Endothelial cell (in vitro differentiated cells): ENCODE data around the gene CFAP97. TPM values are rescaled to one million over a fixed set of nuclear protein-coding genes. Genes with fewer than 3 reads are reported as not detected.
A peak's percentile ranks its signal among the peaks of the same experiment; 100 is the strongest.
"Not testable (repeated sequence)": the region's sequence is repeated elsewhere in the genome, so short reads cannot be mapped to it uniquely, and the experiment has no call there.

Experiments used
- DNase-seq: peaks from one replicate; pipeline ENCODE4 v3.0.0; 2021; ENCODE audit warnings: low spot score
- H3K27ac Mint-ChIP-seq: one replicate; pipeline ENCODE4 v1.8.0; 2021; ENCODE audit warnings: mixed read lengths, inconsistent platforms; ENCODE audit not compliant: unreplicated experiment
- H3K27me3 Mint-ChIP-seq: one replicate; pipeline ENCODE4 v1.8.0; 2021; ENCODE audit warnings: mild to moderate bottlenecking, moderate library complexity, mixed read lengths, inconsistent platforms; ENCODE audit not compliant: unreplicated experiment
- H3K36me3 Mint-ChIP-seq: one replicate; pipeline ENCODE4 v1.8.0; 2021; ENCODE audit warnings: mild to moderate bottlenecking, low read depth, mixed read lengths, inconsistent platforms; ENCODE audit not compliant: unreplicated experiment
- H3K4me1 Mint-ChIP-seq: one replicate; pipeline ENCODE4 v1.8.0; 2021; ENCODE audit warnings: mild to moderate bottlenecking, mixed read lengths, inconsistent platforms; ENCODE audit not compliant: unreplicated experiment
- H3K4me3 Mint-ChIP-seq: one replicate; pipeline ENCODE4 v1.8.0; 2021; ENCODE audit warnings: mild to moderate bottlenecking, mixed read lengths, inconsistent platforms; ENCODE audit not compliant: unreplicated experiment
- H3K9me3 Mint-ChIP-seq: one replicate; pipeline ENCODE4 v1.8.0; 2021; ENCODE audit warnings: mixed read lengths, inconsistent platforms; ENCODE audit not compliant: unreplicated experiment
- total RNA-seq: library from RNA; stranded (reverse); fragmentation: NEBNext Ultra II Directional; extraction: Animal tissue kit (Norgen Biotek cat#: 25700); gene quantifications from one replicate; pipeline ENCODE4 v1.2.1, GENCODE V29; 2021; ENCODE audit not compliant: unreplicated experiment
- TF ChIP-seq, protein P1 (sequence below): fragments of 200-600 bp; sonication (generic); IDR thresholded peaks from one replicate; pipeline ENCODE4 v1.5.0; 2021; ENCODE audit warnings: antibody characterized with exemption; ENCODE audit not compliant: unreplicated experiment

The CFAP97 gene
- total RNA-seq, 1 donor from 2014 or later: 18.2 TPM

DNA sequence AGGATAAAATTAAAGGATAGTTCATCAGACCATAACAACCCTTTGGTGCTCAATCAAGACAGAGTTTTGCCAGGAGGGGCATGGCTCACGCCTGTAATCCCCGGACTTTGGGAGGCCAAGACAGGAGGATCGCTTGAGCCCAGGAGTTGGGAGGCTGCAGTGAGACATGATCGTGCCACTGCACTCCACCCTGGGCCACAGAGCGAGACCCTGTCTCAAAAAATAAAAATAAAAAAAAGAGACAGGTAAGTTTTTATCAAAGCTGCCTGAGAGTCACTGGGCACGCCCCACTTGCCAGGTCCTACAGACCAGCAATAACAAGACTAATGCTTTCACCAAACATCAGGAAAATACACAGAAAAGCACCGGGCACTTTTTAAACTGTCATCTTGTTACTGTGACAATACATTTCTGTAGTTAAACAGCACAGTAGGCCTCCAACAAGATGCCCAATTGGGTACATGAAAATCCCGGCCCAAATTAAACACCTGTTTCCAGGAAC, 765 bp downstream of the CFAP97 start:
- Mint-ChIP-seq H3K4me3 (peak overlapping the region; percentile 91), H3K9me3 (no peaks in the 10 kb centered on the region), H3K27me3 (peaks cover 10% of the 10 kb centered on the region), H3K36me3 (peaks cover 4% of the 10 kb centered on the region), H3K27ac (peak overlapping the region; percentile 95), H3K4me1 (peaks cover 32% of the 10 kb centered on the region)
- DNase-seq: peak; percentile 8
- TF ChIP-seq, protein P1, sequence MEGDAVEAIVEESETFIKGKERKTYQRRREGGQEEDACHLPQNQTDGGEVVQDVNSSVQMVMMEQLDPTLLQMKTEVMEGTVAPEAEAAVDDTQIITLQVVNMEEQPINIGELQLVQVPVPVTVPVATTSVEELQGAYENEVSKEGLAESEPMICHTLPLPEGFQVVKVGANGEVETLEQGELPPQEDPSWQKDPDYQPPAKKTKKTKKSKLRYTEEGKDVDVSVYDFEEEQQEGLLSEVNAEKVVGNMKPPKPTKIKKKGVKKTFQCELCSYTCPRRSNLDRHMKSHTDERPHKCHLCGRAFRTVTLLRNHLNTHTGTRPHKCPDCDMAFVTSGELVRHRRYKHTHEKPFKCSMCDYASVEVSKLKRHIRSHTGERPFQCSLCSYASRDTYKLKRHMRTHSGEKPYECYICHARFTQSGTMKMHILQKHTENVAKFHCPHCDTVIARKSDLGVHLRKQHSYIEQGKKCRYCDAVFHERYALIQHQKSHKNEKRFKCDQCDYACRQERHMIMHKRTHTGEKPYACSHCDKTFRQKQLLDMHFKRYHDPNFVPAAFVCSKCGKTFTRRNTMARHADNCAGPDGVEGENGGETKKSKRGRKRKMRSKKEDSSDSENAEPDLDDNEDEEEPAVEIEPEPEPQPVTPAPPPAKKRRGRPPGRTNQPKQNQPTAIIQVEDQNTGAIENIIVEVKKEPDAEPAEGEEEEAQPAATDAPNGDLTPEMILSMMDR: no peak

- H3K27ac Mint-ChIP-seq: peak overlapping the region; percentile 95
- DNase-seq: peak; percentile 59
- H3K9me3 Mint-ChIP-seq: no peaks in the 10 kb centered on the region
Measured at GRCh38 chr4:185201977-185202962, 1.5 kb downstream of the CFAP97 start.

GRCh38 chr4:185198189-185198588, 5.6 kb downstream of the CFAP97 start:
- not testable (repeated sequence) for DNase-seq, H3K36me3 Mint-ChIP-seq, H3K4me3 Mint-ChIP-seq, H3K9me3 Mint-ChIP-seq, H3K27ac Mint-ChIP-seq, H3K27me3 Mint-ChIP-seq
- H3K4me1 Mint-ChIP-seq: peaks cover 18% of the 10 kb centered on the region

More at GRCh38 chr4:185201977-185202962, 1.5 kb downstream of the CFAP97 start:
- H3K36me3 Mint-ChIP-seq: peaks cover 4% of the 10 kb centered on the region
- TF ChIP-seq, protein P1: no peak
- peak overlapping the region; percentile 91 for H3K4me3 Mint-ChIP-seq
- H3K27me3 Mint-ChIP-seq: peaks cover 9% of the 10 kb centered on the region
- peaks cover 32% of the 10 kb centered on the region for H3K4me1 Mint-ChIP-seq

DNA sequence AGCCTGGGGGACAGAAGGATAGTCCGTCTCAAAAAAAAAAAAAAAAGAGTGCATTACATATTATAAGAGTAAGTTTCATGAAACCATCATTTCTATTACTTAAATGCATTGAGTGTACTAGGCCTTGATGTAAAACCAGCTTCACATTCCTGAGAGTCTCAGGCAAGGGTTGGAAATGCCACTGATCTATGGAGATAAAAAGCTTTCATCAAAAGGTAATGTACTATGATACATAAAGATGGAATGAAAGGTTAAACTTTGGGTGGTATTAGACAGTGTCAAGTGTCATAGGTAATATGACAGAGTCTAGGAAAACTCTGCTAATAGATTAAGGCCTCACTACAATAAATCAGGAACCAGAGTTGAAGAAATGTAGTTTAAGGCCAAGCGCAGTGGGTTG, 7.4 kb downstream of the CFAP97 start:
- no peak overlapping the region for H3K4me3 Mint-ChIP-seq
- H3K27ac Mint-ChIP-seq: no peak overlapping the region
- H3K4me1 Mint-ChIP-seq: peaks cover 9% of the 10 kb centered on the region
- no peaks in the 10 kb centered on the region for H3K27me3 Mint-ChIP-seq
- TF ChIP-seq, protein P1: no peak
- no peak for DNase-seq
- peaks cover 4% of the 10 kb centered on the region for H3K36me3 Mint-ChIP-seq
- H3K9me3 Mint-ChIP-seq: no peaks in the 10 kb centered on the region

DNA sequence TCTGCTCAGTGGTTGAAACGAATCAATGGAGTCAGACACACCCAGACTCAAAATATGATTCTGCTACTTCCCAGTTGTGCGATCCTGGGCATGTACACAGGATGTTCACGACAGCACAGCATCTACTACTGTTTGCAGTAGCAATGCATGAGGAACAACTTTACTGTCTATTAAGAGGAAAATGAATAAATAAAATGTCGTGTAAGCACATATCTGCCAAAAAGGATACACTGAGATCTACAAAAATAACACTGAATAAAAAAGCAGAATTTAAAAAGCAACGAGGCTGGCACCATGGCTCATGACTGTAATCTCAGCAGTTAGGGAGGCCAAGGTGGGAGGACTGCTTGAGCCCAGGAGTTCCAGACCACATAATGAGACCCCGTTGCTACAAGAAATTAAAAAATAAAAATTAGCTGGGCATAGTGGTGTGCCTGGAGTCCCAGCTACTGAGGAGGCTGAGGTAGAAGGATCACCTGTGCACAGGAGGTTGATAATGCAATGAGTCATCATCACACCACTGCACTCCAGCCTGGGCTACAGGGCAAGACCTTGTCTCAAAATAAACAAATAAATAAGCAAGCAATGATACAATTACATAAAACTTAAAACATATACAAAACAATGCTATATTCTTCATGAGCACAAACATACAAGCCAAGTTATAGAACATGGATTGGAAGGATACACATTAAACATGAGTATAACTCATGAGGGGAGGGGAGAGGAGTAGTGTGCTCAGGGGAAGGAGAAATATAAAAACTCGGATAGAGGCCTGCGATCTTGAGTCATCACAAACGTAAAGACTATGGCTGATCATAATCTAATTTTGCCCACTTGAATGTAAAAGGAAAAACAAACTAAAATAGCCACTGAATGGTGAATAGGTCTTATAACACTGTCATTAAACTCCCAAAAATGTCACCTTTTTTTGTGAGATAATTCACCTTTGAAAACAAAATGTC, 8.6 kb downstream of the CFAP97 start:
- TF ChIP-seq, protein P1: no peak
- no peaks in the 10 kb centered on the region for H3K9me3 Mint-ChIP-seq
- H3K27ac Mint-ChIP-seq: no peak overlapping the region
- H3K27me3 Mint-ChIP-seq: no peaks in the 10 kb centered on the region
- H3K36me3 Mint-ChIP-seq: peaks cover 4% of the 10 kb centered on the region
- H3K4me1 Mint-ChIP-seq: peaks cover 6% of the 10 kb centered on the region
- DNase-seq: no peak
- no peak overlapping the region for H3K4me3 Mint-ChIP-seq
